SK-N-SH (cell line): Measurements from ENCODE around the gene IQSEC1. TPM values are rescaled to one million over a fixed set of nuclear protein-coding genes. Genes with fewer than 3 reads are reported as not detected.

Experiments
- CTCF ChIA-PET: fragments of 300-600, 350-600 bp; formaldehyde crosslinking; extraction: SDS; loops from one replicate; lab custom pipeline; 2021; lab: Yijun Ruan, JAX
- POLR2A ChIA-PET: fragments of 350-600 bp; sonication (Branson Sonifier 250); formaldehyde crosslinking; extraction: SDS; loops from one replicate; lab custom pipeline; 2020; ENCODE audit warnings: antibody characterized with exemption, inconsistent platforms; lab: Yijun Ruan, JAX
- DNase-seq: peaks from one replicate; pipeline ENCODE4 v3.0.0; 2012
- H2AFZ ChIP-seq: fragments of 200-600 bp; sonication (generic); 2 replicates; pipeline ENCODE4 v1.8.1; 2016; ENCODE audit warnings: antibody characterized with exemption, mild to moderate bottlenecking, low read depth
- H3F3A ChIP-seq: fragments of 200-600 bp; sonication (generic); replicated peaks from 2 replicates; pipeline ENCODE3; 2016; ENCODE audit warnings: antibody characterized with exemption, mild to moderate bottlenecking; ENCODE audit not compliant: insufficient read depth
- H3K27ac ChIP-seq, 2 experiments: fragments of 200-500 bp in 1 of 2; fragments of 200-600 bp in 1 of 2; sonication (Bioruptor generic) in 1 of 2; sonication (generic), shearing (Covaris generic) in 1 of 2; 2 replicates each; pipeline versions ENCODE4 v1.5.1 to v1.6.1; 2014 to 2016; ENCODE audit warnings: low read depth in 2 of 2, inconsistent platforms in 1 of 2, low read length in 1 of 2, mild to moderate bottlenecking in 1 of 2, mixed read lengths in 1 of 2
- H3K27me3 ChIP-seq: fragments of 200-600 bp; sonication (generic), shearing (Covaris generic); 2 replicates; pipeline ENCODE4 v1.6.1; 2016; ENCODE audit warnings: mixed run types; ENCODE audit not compliant: insufficient read depth
- H3K36me3 ChIP-seq, 2 experiments: fragments of 200-500 bp in 1 of 2; fragments of 200-600 bp in 1 of 2; sonication (Bioruptor generic) in 1 of 2; sonication (generic) in 1 of 2; replicated peaks in 1 of 2; 2 replicates each; pipeline versions ENCODE3 to v1.5.1; 2014 to 2016; ENCODE audit warnings: low read length in 1 of 2, mild to moderate bottlenecking in 1 of 2; ENCODE audit not compliant: insufficient read depth in 2 of 2, control insufficient read depth in 1 of 2
- H3K4me1 ChIP-seq, 2 experiments: fragments of 200-500 bp in 1 of 2; fragments of 200-600 bp in 1 of 2; sonication (Bioruptor generic) in 1 of 2; sonication (generic), shearing (Covaris generic) in 1 of 2; 2 replicates each; pipeline versions ENCODE4 v1.5.1 to v1.6.1; 2014 to 2016; ENCODE audit warnings: low read depth in 1 of 2, low read length in 1 of 2, mixed run types in 1 of 2; ENCODE audit not compliant: insufficient read depth in 2 of 2, control insufficient read depth in 1 of 2
- H3K4me2 ChIP-seq: fragments of 200-600 bp; sonication (generic), shearing (Covaris generic); 2 replicates; pipeline ENCODE4 v1.6.1; 2017; ENCODE audit warnings: mixed run types
- H3K4me3 ChIP-seq, 2 experiments: fragments of 200-500 bp in 1 of 2; fragments of 200-600 bp in 1 of 2; sonication (Bioruptor generic) in 1 of 2; sonication (generic), shearing (Covaris generic) in 1 of 2; 2 replicates each; pipeline versions ENCODE4 v1.5.1 to v1.8.1; 2014 to 2016; ENCODE audit warnings: low read depth in 2 of 2, inconsistent platforms in 1 of 2, low read length in 1 of 2, mild to moderate bottlenecking in 1 of 2, mixed read lengths in 1 of 2, moderate library complexity in 1 of 2
- H3K79me2 ChIP-seq: fragments of 200-600 bp; sonication (generic); 2 replicates; pipeline ENCODE4 v1.8.1; 2017; ENCODE audit warnings: mild to moderate bottlenecking; ENCODE audit not compliant: insufficient read depth
- H3K9ac ChIP-seq: fragments of 200-600 bp; sonication (generic); 2 replicates; pipeline ENCODE4 v1.6.1; 2017; ENCODE audit warnings: mixed run types
- H3K9me2 ChIP-seq: fragments of 200-600 bp; sonication (generic); 2 replicates; pipeline ENCODE4 v1.6.1; 2017; ENCODE audit warnings: mixed run types
- H3K9me3 ChIP-seq: fragments of 200-600 bp; sonication (generic); 2 replicates; pipeline ENCODE4 v1.6.1; 2017; ENCODE audit warnings: mixed run types, mild to moderate bottlenecking, moderate library complexity
- H4K20me1 ChIP-seq: fragments of 200-600 bp; sonication (generic); 2 replicates; pipeline ENCODE4 v1.6.1; 2017; ENCODE audit warnings: mild to moderate bottlenecking, mixed run types; ENCODE audit not compliant: insufficient read depth
- CTCF ChIP-seq: fragments of 200-600 bp; sonication (generic); IDR thresholded peaks from 2 replicates; pipeline ENCODE4 v1.6.1; 2017; ENCODE audit warnings: antibody characterized with exemption, mild to moderate bottlenecking, moderate library complexity
- ELF1 ChIP-seq: IDR thresholded peaks from 2 replicates; pipeline ENCODE4 v1.4.0; 2012
- EP300 ChIP-seq, 2 experiments: IDR thresholded peaks; 2 replicates each; pipeline versions ENCODE4 v1.4.0 to v1.6.1; 2012; ENCODE audit warnings: borderline replicate concordance in 1 of 2, low read depth in 1 of 2, low read length in 1 of 2
- EZH2phosphoT487 ChIP-seq: fragments of 200-600 bp; sonication (generic); IDR thresholded peaks from 2 replicates; pipeline ENCODE4 v1.6.1; 2017; ENCODE audit warnings: low read depth, mixed run types, mild to moderate bottlenecking, antibody characterized with exemption, moderate library complexity, borderline replicate concordance
- FOSL2 ChIP-seq: IDR thresholded peaks from 2 replicates; pipeline ENCODE4 v1.4.0; 2012; ENCODE audit warnings: low read depth, mild to moderate bottlenecking, moderate library complexity, borderline replicate concordance
- FOXM1 ChIP-seq: IDR thresholded peaks from 2 replicates; pipeline ENCODE4 v1.4.0; 2012; ENCODE audit warnings: low read depth, mild to moderate bottlenecking
- GABPA ChIP-seq: IDR thresholded peaks from 2 replicates; pipeline ENCODE4 v1.4.0; 2012; ENCODE audit warnings: low read depth, mild to moderate bottlenecking
- JUND ChIP-seq: IDR thresholded peaks from 2 replicates; pipeline ENCODE4 v1.4.0; 2012
- MEF2A ChIP-seq: IDR thresholded peaks from 2 replicates; pipeline ENCODE4 v1.4.0; 2012; ENCODE audit warnings: low read depth, borderline replicate concordance
- MXI1 ChIP-seq: IDR thresholded peaks from 2 replicates; pipeline ENCODE4 v1.6.1; 2012; ENCODE audit warnings: mild to moderate bottlenecking, low read depth, low read length, improper control_type of control experiment
- NFIC ChIP-seq: IDR thresholded peaks from 2 replicates; pipeline ENCODE4 v1.4.0; 2012; ENCODE audit warnings: borderline replicate concordance
- RFX5 ChIP-seq: IDR thresholded peaks from 2 replicates; pipeline ENCODE4 v1.6.1; 2012; ENCODE audit warnings: mild to moderate bottlenecking, improper control_type of control experiment, low read length
- RXRA ChIP-seq: IDR thresholded peaks from 2 replicates; pipeline ENCODE4 v1.4.0; 2012; ENCODE audit warnings: low read depth, mild to moderate bottlenecking, borderline replicate concordance
- TAF1 ChIP-seq: IDR thresholded peaks from 2 replicates; pipeline ENCODE4 v1.6.1; 2012; ENCODE audit warnings: low read depth, mild to moderate bottlenecking, low read length, moderate library complexity, borderline replicate concordance
- USF1 ChIP-seq: IDR thresholded peaks from 2 replicates; pipeline ENCODE4 v1.4.0; 2012; ENCODE audit warnings: low read depth, borderline replicate concordance
- YY1 ChIP-seq: IDR thresholded peaks from 2 replicates; pipeline ENCODE4 v1.4.0; 2012; ENCODE audit warnings: low read depth, mild to moderate bottlenecking
- WGBS: methylation state at CpG from one replicate; pipeline ENCODE4 v1.1.6; 2017; ENCODE audit warnings: low lambda C conversion rate; 5-methylcytosine and 5-hydroxymethylcytosine counted together
- polyA plus RNA-seq, 3 experiments: library from polyadenylated mRNA; depleted of rRNA; stranded (reverse); fragments of >200 nt; gene quantifications; 2 replicates each; pipeline ENCODE4 v1.2.3, GENCODE V29; 2012
- TF ChIP-seq, protein P1 (sequence below): IDR thresholded peaks from 2 replicates; pipeline ENCODE4 v1.6.1; 2012; ENCODE audit warnings: mild to moderate bottlenecking, low read depth, low read length, moderate library complexity

Gene IQSEC1
- polyA plus RNA-seq, 1 of the 3 experiments (the other 2 are of a cell fraction) = 6.2 TPM

GRCh38 chr3:13013566-13013965 lies 59.7 kb downstream of the IQSEC1 start:
- H3K9me3 ChIP-seq = no peaks in the 10 kb centered on the region
- POLR2A ChIA-PET = no interaction called here
- no peak overlapping the region for H2AFZ ChIP-seq
- H3K4me3 ChIP-seq = no peak overlapping the region
- H3K4me2 ChIP-seq = no peak overlapping the region
- no peaks in the 10 kb centered on the region for H4K20me1 ChIP-seq
- no peaks in the 10 kb centered on the region for H3K9me2 ChIP-seq
- no peaks in the 10 kb centered on the region for H3K27me3 ChIP-seq
- CTCF ChIA-PET = interaction anchor here (1.5 to 6.6 kb wide), 3 partner anchors 9 to 20 kb away, joined by 5 to 42 read pairs (median 6); no protein-coding TSS in a partner anchor
- H3K27ac ChIP-seq = no peak overlapping the region; a peak in 1 of 4 replicates
- WGBS = 95% methylated on average over 3 of the region's 3 CpGs
- peaks cover 8 to 76% of the 10 kb centered on the region in 2 experiments for H3K4me1 ChIP-seq
- H3F3A ChIP-seq = no peaks in the 10 kb centered on the region
- no peaks in the 10 kb centered on the region for H3K36me3 ChIP-seq
- no peak for TF ChIP-seq FOSL2
- TF ChIP-seq RXRA = no peak
- TF ChIP-seq JUND = no peak
- TF ChIP-seq, protein P1, sequence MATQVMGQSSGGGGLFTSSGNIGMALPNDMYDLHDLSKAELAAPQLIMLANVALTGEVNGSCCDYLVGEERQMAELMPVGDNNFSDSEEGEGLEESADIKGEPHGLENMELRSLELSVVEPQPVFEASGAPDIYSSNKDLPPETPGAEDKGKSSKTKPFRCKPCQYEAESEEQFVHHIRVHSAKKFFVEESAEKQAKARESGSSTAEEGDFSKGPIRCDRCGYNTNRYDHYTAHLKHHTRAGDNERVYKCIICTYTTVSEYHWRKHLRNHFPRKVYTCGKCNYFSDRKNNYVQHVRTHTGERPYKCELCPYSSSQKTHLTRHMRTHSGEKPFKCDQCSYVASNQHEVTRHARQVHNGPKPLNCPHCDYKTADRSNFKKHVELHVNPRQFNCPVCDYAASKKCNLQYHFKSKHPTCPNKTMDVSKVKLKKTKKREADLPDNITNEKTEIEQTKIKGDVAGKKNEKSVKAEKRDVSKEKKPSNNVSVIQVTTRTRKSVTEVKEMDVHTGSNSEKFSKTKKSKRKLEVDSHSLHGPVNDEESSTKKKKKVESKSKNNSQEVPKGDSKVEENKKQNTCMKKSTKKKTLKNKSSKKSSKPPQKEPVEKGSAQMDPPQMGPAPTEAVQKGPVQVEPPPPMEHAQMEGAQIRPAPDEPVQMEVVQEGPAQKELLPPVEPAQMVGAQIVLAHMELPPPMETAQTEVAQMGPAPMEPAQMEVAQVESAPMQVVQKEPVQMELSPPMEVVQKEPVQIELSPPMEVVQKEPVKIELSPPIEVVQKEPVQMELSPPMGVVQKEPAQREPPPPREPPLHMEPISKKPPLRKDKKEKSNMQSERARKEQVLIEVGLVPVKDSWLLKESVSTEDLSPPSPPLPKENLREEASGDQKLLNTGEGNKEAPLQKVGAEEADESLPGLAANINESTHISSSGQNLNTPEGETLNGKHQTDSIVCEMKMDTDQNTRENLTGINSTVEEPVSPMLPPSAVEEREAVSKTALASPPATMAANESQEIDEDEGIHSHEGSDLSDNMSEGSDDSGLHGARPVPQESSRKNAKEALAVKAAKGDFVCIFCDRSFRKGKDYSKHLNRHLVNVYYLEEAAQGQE = no peak
- TF ChIP-seq YY1 = no peak
- TF ChIP-seq USF1 = no peak
- TF ChIP-seq EZH2phosphoT487 = no peak
- no peak for TF ChIP-seq NFIC
- TF ChIP-seq ELF1 = no peak
- no peak for TF ChIP-seq EP300 (IDR thresholded peaks at IDR 0.05; ENCODE audit: borderline replicate concordance in 1 of 2, low read depth in 1 of 2, low read length in 1 of 2)
- TF ChIP-seq RFX5 = no peak
- no peak overlapping the region for H3K9ac ChIP-seq
- DNase-seq = no peak
- no peaks in the 10 kb centered on the region for H3K79me2 ChIP-seq

- Histone ChIP-seq H3K9me2 (no peaks in the 10 kb centered on the region), H3K9ac (no peak overlapping the region), H3K9me3 (no peaks in the 10 kb centered on the region), H3K36me3 (no peaks in the 10 kb centered on the region), H3K27me3 (no peaks in the 10 kb centered on the region), H3K4me3 (no peak overlapping the region), H3K27ac (no peak overlapping the region; a peak in 1 of 4 replicates), H2AFZ (no peak overlapping the region), H4K20me1 (no peaks in the 10 kb centered on the region), H3K79me2 (no peaks in the 10 kb centered on the region), H3K4me2 (no peak overlapping the region), H3K4me1 (peaks cover 4 to 75% of the 10 kb centered on the region in 2 experiments), H3F3A (no peaks in the 10 kb centered on the region)
- ChIA-PET POLR2A (interaction anchor here (0.5 kb wide), 1 partner anchor 293 kb away, joined by 3 read pairs; no protein-coding TSS in a partner anchor), CTCF (interaction anchor here (1.5 to 6.6 kb wide), 2 partner anchors 8 to 19 kb away, joined by 6 to 42 read pairs; no protein-coding TSS in a partner anchor)
- WGBS = 86% methylated on average over 7 of the region's 7 CpGs
- no peak for DNase-seq
- TF ChIP-seq NFIC = no peak
- no peak for TF ChIP-seq EZH2phosphoT487
- TF ChIP-seq MXI1 = no peak
- TF ChIP-seq CTCF = no peak
- no peak for TF ChIP-seq TAF1
- no peak for TF ChIP-seq YY1
- TF ChIP-seq MEF2A = no peak
- TF ChIP-seq GABPA = no peak
- TF ChIP-seq FOXM1 = no peak
- no peak for TF ChIP-seq USF1
These were observed 60.1 kb downstream of the IQSEC1 start for GRCh38 chr3:13013151-13013561.
